Kidney (tissue), 14 donors: ENCODE measurements around the gene TMTC1. TPM values are rescaled to one million over a fixed set of nuclear protein-coding genes. Genes with fewer than 3 reads are reported as not detected.

Experiments
- DNase-seq, 5 donors: peaks; one replicate each; pipeline ENCODE4 v3.0.0-alpha.2; 2013 to 2020
- FAIRE-seq: peaks from 2 replicates; lab custom pipeline; 2012; peaks lifted over from hg19 to GRCh38; lab: Jason Lieb, UNC
- H3K27ac ChIP-seq, 2 donors: one replicate each; pipeline ENCODE4 v1.7.0; 2013; ENCODE audit warnings: low read depth in 2 of 2, low read length in 2 of 2, inconsistent platforms in 1 of 2
- H3K27me3 ChIP-seq: one replicate; pipeline ENCODE4 v1.7.1; 2013; ENCODE audit warnings: low read length, inconsistent platforms; ENCODE audit not compliant: control insufficient read depth, insufficient read depth
- H3K36me3 ChIP-seq, 3 donors: one replicate each; pipeline versions ENCODE4 v1.7.0 to v1.7.1; 2013; ENCODE audit warnings: low read length in 3 of 3, control low read depth in 1 of 3, inconsistent platforms in 1 of 3; ENCODE audit not compliant: insufficient read depth in 3 of 3, control insufficient read depth in 2 of 3
- H3K4me1 ChIP-seq, 3 donors: one replicate each; pipeline versions ENCODE4 v1.7.0 to v1.7.1; 2013; ENCODE audit warnings: low read length in 3 of 3, inconsistent platforms in 1 of 3, low read depth in 1 of 3; ENCODE audit not compliant: control insufficient read depth in 2 of 3, insufficient read depth in 2 of 3
- H3K4me3 ChIP-seq, 3 donors: one replicate each; pipeline versions ENCODE4 v1.7.0 to v1.8.1; 2013; ENCODE audit warnings: low read length in 3 of 3, control low read depth in 1 of 3, inconsistent platforms in 1 of 3
- H3K9ac ChIP-seq, 3 donors: one replicate each; pipeline versions ENCODE4 v1.7.0 to v1.7.1; 2013; ENCODE audit warnings: low read length in 3 of 3, control low read depth in 1 of 3, inconsistent platforms in 1 of 3
- H3K9me3 ChIP-seq, 3 donors: one replicate each; pipeline versions ENCODE4 v1.7.0 to v1.7.1; 2013; ENCODE audit warnings: low read length in 3 of 3, control low read depth in 1 of 3, inconsistent platforms in 1 of 3; ENCODE audit not compliant: control insufficient read depth in 2 of 3, insufficient read depth in 1 of 3
- CTCF ChIP-seq: IDR thresholded peaks from 3 replicates; pipeline ENCODE4 v1.5.1; 2012; ENCODE audit warnings: mild to moderate bottlenecking, moderate library complexity, borderline replicate concordance; ENCODE audit not compliant: insufficient read depth; ENCODE audit errors: extremely low read depth
- intact Hi-C: fragments of 100-400 bp; cut with DNase I; formaldehyde crosslinking; loops from one replicate; pipeline ENCODE4 v1.11.1; 2022
- polyA plus RNA-seq: library from polyadenylated mRNA; stranded (reverse); fragments of 350-450 nt; fragmentation: Illumina TruSeq; extraction: RNeasy Lipid Tissue Mini Kit (QIAGEN cat#74804); gene quantifications from one replicate; pipeline ENCODE4 v1.2.3, GENCODE V29; 2014; ENCODE audit warnings: low read depth, low replicate concordance; ENCODE audit not compliant: insufficient read depth
- total RNA-seq: library from RNA; stranded (reverse); fragmentation: NEBNext Ultra II Directional; extraction: Animal tissue kit (Norgen Biotek cat#: 25700); gene quantifications from one replicate; pipeline ENCODE4 v1.2.1, GENCODE V29; 2021
- donor health status: control.
- donor health status: control.
- donor health status: control.
- donor health status: control.
- donor health status: control.
- donor health status: DM: yes; HTN: yes; CAD: no.
- donor health status: Normal renal cell carcinoma (clear cell type).

TMTC1 gene
- total and polyA plus RNA-seq, 2 donors from 2014 or later = 10.9 to 58.8 TPM

- no peak for FAIRE-seq
- Histone ChIP-seq H3K4me3 (no peak overlapping the region), H3K9me3 (no peaks in the 10 kb centered on the region), H3K9ac (no peak overlapping the region), H3K36me3 (no peaks in the 10 kb centered on the region), H3K27me3 (no peaks in the 10 kb centered on the region), H3K27ac (peak overlapping the region in 1 of 2 donors; percentile 23), H3K4me1 (no peaks in the 10 kb centered on the region)
- intact Hi-C loops = no loop called here
- no peak for DNase-seq
- no peak for TF ChIP-seq CTCF
Observed at GRCh38 chr12:29544428-29545101, 239.2 kb downstream of the TMTC1 start.

- DNase-seq (peak in 2 of 5 donors; percentile 67 to 82), FAIRE-seq (no peak)
- Histone ChIP-seq H3K9ac (no peak overlapping the region), H3K9me3 (no peaks in the 10 kb centered on the region), H3K4me3 (peak overlapping the region in 1 of 3 donors; percentile 20), H3K4me1 (no peaks in the 10 kb centered on the region), H3K27me3 (no peaks in the 10 kb centered on the region), H3K36me3 (no peaks in the 10 kb centered on the region), H3K27ac (no peak overlapping the region)
- intact Hi-C loops = no loop called here
- no peak for TF ChIP-seq CTCF
Observed at GRCh38 chr12:29543036-29543435, 240.7 kb downstream of the TMTC1 start.

- Histone ChIP-seq H3K9me3 (no peaks in the 10 kb centered on the region), H3K27me3 (no peaks in the 10 kb centered on the region), H3K4me1 (no peaks in the 10 kb centered on the region), H3K36me3 (no peaks in the 10 kb centered on the region), H3K9ac (no peak overlapping the region), H3K27ac (no peak overlapping the region), H3K4me3 (no peak overlapping the region)
- intact Hi-C loops = no loop called here
- no peak for FAIRE-seq
- DNase-seq = no peak
- no peak for TF ChIP-seq CTCF
Observed at GRCh38 chr12:29537298-29537697, 246.4 kb downstream of the TMTC1 start.
